Measurements from ENCODE around the gene TAPT1. TPM values are rescaled to one million over a fixed set of nuclear protein-coding genes. Genes with fewer than 3 reads are reported as not detected.

TAPT1 gene
- total and polyA plus RNA-seq, 10 donors, result 10.7 to 53.7 (median 42.4) TPM

GRCh38 chr4:16192057-16192456, 34.2 kb downstream of the TAPT1 start:
- 64 to 85% (median 71%) methylated on average over 2 of the region's 2 CpGs for WGBS, 5 donors
- H3K27ac ChIP-seq, result no peak overlapping the region
- TF ChIP-seq POLR2A (IDR thresholded peaks at IDR 0.05) (no peak), POLR2AphosphoS5 (IDR thresholded peaks at IDR 0.05) (no peak), CTCF (IDR thresholded peaks at IDR 0.05 in 8 of 11, conservative IDR thresholded peaks at IDR 0.05 in 3 of 11) (no peak)
- no peaks in the 10 kb centered on the region for H3K9me3 ChIP-seq
- H3K4me1 ChIP-seq, result peaks cover 3 to 46% (median 18%) of the 10 kb centered on the region in 6 donors
- H3K27me3 ChIP-seq (replicated peaks in 1 of 7), result no peaks in the 10 kb centered on the region
- peaks cover 2 to 61% (median 32%) of the 10 kb centered on the region in 6 donors for H3K36me3 ChIP-seq
- intact Hi-C loops (cut with DNase I; ENCODE audit: low total_unique reads), result loop anchor here (10.0 kb wide), 1 partner anchor 73 kb away; no protein-coding TSS in a partner anchor
- no peak overlapping the region for H3K4me3 ChIP-seq
- DNase-seq, result no peak

DNA sequence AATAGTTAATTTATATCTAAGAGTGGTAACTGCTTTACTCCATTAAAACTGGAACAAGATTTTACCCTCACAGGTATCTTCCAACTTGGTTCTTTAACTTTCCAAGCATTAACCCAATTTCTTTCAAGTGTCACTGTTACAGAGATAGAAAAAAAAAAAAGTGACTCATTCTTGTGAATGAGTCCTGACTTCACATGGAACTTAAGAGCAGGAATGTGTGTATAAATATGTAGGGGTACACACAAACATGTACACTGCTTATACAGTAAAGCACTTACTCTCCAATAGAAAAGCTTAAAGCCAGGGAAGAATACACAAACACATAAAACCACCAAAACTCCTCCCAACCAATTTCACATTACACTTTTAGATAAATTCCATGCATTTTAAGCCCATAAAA, 38.8 kb downstream of the TAPT1 start:
- H3K27ac ChIP-seq, result no peak overlapping the region
- peaks cover 2 to 92% (median 48%) of the 10 kb centered on the region in 6 donors for H3K36me3 ChIP-seq
- peaks cover 0 to 6% (median 0%) of the 10 kb centered on the region in 6 donors for H3K4me1 ChIP-seq
- no peaks in the 10 kb centered on the region for H3K9me3 ChIP-seq
- no peak for DNase-seq
- no peak overlapping the region for H3K4me3 ChIP-seq
- TF ChIP-seq POLR2A (IDR thresholded peaks at IDR 0.05), result no peak
- no peak for TF ChIP-seq POLR2AphosphoS5 (IDR thresholded peaks at IDR 0.05)
- no peak for TF ChIP-seq CTCF (IDR thresholded peaks at IDR 0.05 in 8 of 11, conservative IDR thresholded peaks at IDR 0.05 in 3 of 11)
- H3K27me3 ChIP-seq (replicated peaks in 1 of 7), result no peaks in the 10 kb centered on the region
- intact Hi-C loops (cut with DNase I; ENCODE audit: low total_unique reads), result no loop called here

DNA sequence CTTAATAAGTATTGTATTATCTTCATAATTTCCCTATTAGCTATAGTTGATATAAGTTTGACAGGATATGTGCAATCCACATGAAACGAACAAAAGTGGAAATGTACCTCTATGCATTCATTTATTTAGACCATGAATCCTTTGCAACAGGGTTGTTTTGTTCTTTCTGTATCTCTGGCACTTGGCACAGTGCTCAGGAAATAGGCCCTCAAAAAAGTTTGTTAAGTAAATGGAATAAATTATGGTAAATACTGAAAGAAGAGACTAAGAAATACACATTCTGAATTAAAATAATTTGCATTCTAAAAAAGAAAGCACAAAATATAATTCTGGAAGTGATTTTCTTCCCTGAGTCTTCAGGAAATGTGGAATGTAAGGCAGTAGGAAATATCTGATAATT, 39.3 kb downstream of the TAPT1 start:
- TF ChIP-seq POLR2AphosphoS5 (IDR thresholded peaks at IDR 0.05), result no peak
- no peak for TF ChIP-seq POLR2A (IDR thresholded peaks at IDR 0.05)
- TF ChIP-seq CTCF (IDR thresholded peaks at IDR 0.05 in 8 of 11, conservative IDR thresholded peaks at IDR 0.05 in 3 of 11), result no peak
- no peak overlapping the region for H3K4me3 ChIP-seq
- H3K36me3 ChIP-seq, result peaks cover 2 to 96% (median 48%) of the 10 kb centered on the region in 6 donors
- H3K9me3 ChIP-seq, result no peaks in the 10 kb centered on the region
- peaks cover 0 to 1% (median 0%) of the 10 kb centered on the region in 6 donors for H3K4me1 ChIP-seq
- H3K27ac ChIP-seq, result no peak overlapping the region
- intact Hi-C loops (cut with DNase I; ENCODE audit: low total_unique reads), result no loop called here
- no peaks in the 10 kb centered on the region for H3K27me3 ChIP-seq (replicated peaks in 1 of 7)
- DNase-seq, result no peak
- WGBS, 5 donors, result 44 to 78% (median 58%) methylated on average over 1 of the region's 1 CpG

- peaks cover 0 to 97% (median 32%) of the 10 kb centered on the region in 6 donors for H3K36me3 ChIP-seq
- H3K4me3 ChIP-seq, result no peak overlapping the region
- H3K4me1 ChIP-seq, result no peaks in the 10 kb centered on the region
- intact Hi-C loops (cut with DNase I; ENCODE audit: low total_unique reads), result no loop called here
- no peak for DNase-seq
- no peak overlapping the region for H3K27ac ChIP-seq
- 76 to 86% (median 81%) methylated on average over 2 of the region's 2 CpGs for WGBS, 5 donors
- H3K9me3 ChIP-seq, result no peaks in the 10 kb centered on the region
- H3K27me3 ChIP-seq (replicated peaks in 1 of 7), result no peaks in the 10 kb centered on the region
- TF ChIP-seq POLR2A (IDR thresholded peaks at IDR 0.05), result no peak
Observed at GRCh38 chr4:16183604-16184003, 42.7 kb downstream of the TAPT1 start.

- Histone ChIP-seq H3K4me1 (no peaks in the 10 kb centered on the region), H3K27ac (no peak overlapping the region), H3K4me3 (no peak overlapping the region), H3K36me3 (peaks cover 0 to 99% (median 50%) of the 10 kb centered on the region in 6 donors), H3K9me3 (no peaks in the 10 kb centered on the region), H3K27me3 (replicated peaks in 1 of 7) (no peaks in the 10 kb centered on the region)
- DNase-seq, result no peak
- intact Hi-C loops (cut with DNase I; ENCODE audit: low total_unique reads), result no loop called here
- WGBS, 5 donors, result 97 to 99% (median 98%) methylated on average over 6 of the region's 6 CpGs
- TF ChIP-seq CTCF (IDR thresholded peaks at IDR 0.05 in 8 of 11, conservative IDR thresholded peaks at IDR 0.05 in 3 of 11) (no peak), POLR2A (IDR thresholded peaks at IDR 0.05) (no peak), POLR2AphosphoS5 (IDR thresholded peaks at IDR 0.05) (no peak)
Observed at GRCh38 chr4:16176621-16177020, 49.6 kb downstream of the TAPT1 start.
